ENCODE data around the gene SYNDIG1L. TPM values are rescaled to one million over a fixed set of nuclear protein-coding genes. Genes with fewer than 3 reads are reported as not detected.
A peak's percentile ranks its signal among the peaks of the same experiment; 100 is the strongest.
"Not testable (repeated sequence)": the region's sequence is repeated elsewhere in the genome, so short reads cannot be mapped to it uniquely, and the experiment has no call there.

The SYNDIG1L gene
- not detected in 2 replicates for total RNA-seq (2014; rRNA removed; shearing (Covaris generic))

DNA sequence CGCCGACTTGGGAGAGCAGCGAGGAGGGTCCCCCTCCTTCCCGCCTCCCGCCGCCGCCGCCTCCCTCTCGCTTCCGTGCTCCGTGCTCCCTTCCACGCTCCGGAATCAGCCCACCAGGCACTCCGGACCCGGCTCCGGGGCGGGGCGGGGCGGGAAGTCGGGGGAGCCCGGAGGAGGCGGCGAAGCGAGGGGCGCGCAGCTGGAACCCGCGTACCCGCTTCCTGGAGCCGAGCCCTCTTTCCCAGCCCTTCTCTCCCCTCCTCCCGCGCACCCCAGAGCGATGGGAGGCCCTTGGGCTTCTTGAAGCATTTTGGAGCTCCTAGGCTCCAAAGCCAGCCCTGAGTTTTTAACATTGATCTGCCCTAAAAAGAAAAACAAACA lies at the start of gene SYNDIG1L:
SYNDIG1L (minus strand) TSS at position 9 of the 381 bp plus-strand sequence. CDS start 16,466 bp downstream, outside the sequence.
- H3K27ac ChIP-seq, result no peak within 1 kb of the TSS
- H3K9me3 ChIP-seq (replicated peaks), result no peaks in the 10 kb centered on the region
- H3K36me3 ChIP-seq, result no peaks in the 10 kb centered on the region
- peaks cover 6% of the 10 kb centered on the region; the same call in 1 of the 2 replicates for H3K27me3 ChIP-seq
- DNase-seq, result no peak
- H3K4me3 ChIP-seq, result no peak within 1 kb of the TSS
- no peaks in the 10 kb centered on the region for H3K4me1 ChIP-seq

DNA sequence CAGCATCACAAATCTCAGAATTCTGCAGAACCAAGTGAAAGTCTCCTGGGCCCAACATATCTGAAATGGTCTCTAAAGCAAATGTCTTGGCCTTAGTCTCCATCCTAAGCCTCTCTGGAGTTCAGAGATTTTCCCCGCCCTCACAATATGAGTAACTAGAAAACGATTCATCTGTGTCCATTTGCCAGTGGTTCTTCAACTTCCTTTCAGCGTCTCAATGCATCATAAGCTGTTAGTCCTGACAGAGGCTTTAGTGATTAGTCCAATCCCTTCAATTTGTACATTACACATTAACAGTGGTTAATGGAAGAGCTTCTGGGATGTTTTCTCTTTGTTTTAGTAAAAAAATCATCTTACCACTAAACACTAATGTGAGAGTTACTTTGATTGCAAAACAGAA lies 49.7 kb upstream of the SYNDIG1L start:
- no peak overlapping the region for H3K4me3 ChIP-seq
- H3K27me3 ChIP-seq, result no peaks in the 10 kb centered on the region
- no peak overlapping the region for H3K27ac ChIP-seq
- H3K9me3 ChIP-seq (replicated peaks), result no peaks in the 10 kb centered on the region
- H3K36me3 ChIP-seq, result no peaks in the 10 kb centered on the region
- no peaks in the 10 kb centered on the region for H3K4me1 ChIP-seq
- DNase-seq, result no peak

DNA sequence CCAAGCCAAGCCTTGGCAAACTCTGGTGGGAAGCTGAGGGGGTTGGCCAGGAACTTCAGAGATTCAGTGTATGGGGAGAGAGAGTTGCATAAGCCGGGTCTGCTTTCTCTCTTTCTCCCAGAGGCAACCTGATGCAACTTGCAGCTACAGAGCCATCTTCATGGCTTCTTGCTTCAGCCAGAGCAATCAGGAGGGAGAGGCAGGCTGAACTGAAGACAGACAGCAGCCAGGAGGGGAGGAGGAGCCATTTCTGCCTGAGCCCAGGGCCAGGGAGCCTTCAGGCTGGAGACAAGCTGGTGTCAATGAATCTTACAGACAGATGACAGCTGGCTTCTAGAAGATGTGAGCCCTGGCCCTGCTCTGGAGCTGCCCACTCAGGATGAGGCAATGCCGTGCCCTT lies 48.4 kb upstream of the SYNDIG1L start:
- peak in 1 of 2 experiments; percentile 13 for DNase-seq
- Histone ChIP-seq H3K27me3 (no peaks in the 10 kb centered on the region), H3K4me1 (no peaks in the 10 kb centered on the region), H3K27ac (no peak overlapping the region), H3K4me3 (no peak overlapping the region), H3K9me3 (replicated peaks) (no peaks in the 10 kb centered on the region), H3K36me3 (no peaks in the 10 kb centered on the region)

DNA sequence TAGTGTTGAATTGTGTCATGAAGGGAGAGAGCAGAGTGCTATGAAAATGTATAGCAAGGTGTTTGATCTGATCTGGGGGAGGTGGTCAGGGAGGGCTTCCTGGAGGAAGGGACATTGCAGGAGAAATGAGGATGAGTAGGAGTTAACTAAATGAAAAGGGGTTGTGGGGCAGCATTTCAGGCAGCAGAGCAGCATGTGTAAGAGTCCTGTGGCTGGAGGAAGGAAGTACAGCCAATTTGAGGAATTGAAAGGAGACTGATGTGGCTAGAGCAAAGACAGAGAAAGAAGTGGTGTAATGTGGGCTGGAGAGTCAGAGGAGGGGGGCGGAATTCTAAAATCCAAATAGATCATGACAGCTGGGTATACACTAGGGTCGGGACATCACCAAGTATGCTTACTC lies 46.6 kb upstream of the SYNDIG1L start:
- DNase-seq, result no peak
- no peaks in the 10 kb centered on the region for H3K4me1 ChIP-seq
- H3K9me3 ChIP-seq (replicated peaks), result no peaks in the 10 kb centered on the region
- H3K4me3 ChIP-seq, result no peak overlapping the region
- H3K27ac ChIP-seq, result no peak overlapping the region
- H3K36me3 ChIP-seq, result no peaks in the 10 kb centered on the region
- H3K27me3 ChIP-seq, result no peaks in the 10 kb centered on the region

DNA sequence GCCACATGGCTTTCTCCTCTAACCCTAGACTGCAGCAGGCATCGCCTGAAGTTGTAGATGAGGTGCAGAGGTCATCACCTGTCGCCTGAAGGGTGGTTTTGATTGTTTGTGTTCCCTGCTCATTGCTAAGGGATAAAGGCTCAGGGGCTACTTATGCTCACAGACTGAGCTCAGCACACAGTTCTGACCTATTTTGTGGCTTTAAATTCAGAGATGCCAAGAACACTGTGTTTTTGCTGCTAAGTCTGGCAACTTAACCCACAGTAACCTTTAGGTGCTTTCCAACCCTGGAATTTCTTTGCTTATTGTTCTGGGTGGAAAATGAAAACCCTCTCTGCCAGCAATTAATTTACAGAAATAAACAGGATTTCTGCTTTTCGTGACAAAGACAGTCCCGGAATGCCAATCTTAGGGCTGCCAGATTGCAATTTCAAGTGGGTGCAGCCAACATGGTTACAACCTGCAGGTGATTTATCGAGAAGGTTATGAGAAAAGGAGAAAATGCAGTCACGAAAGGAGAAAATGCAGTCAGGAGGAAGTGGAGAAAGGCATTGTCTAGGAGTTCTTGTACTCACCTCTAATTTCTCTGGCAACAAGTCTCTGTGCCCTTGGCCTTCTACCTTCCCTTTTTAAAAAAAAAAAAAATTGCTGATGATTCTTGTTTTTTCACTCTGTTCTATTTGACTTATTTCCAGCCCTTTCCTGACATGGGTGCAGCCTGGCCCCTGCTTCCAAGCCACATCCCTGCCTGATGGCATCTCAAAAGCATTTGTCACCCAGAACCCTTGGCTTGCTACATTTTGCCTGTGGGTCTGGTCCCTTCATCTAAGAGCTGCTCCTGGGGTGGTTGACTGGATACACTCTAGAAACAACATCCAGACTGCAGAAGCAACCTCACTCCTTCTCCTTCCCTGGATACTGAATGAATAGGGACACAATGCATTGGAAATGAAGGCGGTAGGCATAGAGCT lies 43.8 kb upstream of the SYNDIG1L start:
- H3K36me3 ChIP-seq, result no peaks in the 10 kb centered on the region
- H3K4me3 ChIP-seq, result no peak overlapping the region
- no peak for DNase-seq
- H3K4me1 ChIP-seq, result no peaks in the 10 kb centered on the region
- H3K27ac ChIP-seq, result no peak overlapping the region
- H3K9me3 ChIP-seq (replicated peaks), result no peaks in the 10 kb centered on the region
- H3K27me3 ChIP-seq, result no peaks in the 10 kb centered on the region

DNA sequence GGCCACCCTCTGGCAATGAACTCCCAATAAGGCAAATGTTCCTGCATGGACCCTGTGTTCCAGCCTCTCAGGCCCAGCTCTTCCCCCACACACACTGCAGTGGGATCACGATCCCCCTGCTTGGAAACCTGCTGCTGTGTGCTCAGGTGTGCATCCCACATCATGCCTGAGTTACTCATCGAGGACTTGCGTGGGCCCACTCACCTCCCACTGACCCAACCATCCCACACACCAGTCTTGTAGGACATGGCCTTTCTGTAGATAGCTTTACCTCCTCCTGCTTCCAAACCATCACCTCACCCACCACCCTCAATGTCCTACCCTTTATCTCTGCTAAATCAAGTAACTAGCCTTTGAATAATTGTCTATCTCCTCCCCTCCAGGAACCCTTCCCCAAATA lies 42.5 kb upstream of the SYNDIG1L start:
- Histone ChIP-seq H3K36me3 (no peaks in the 10 kb centered on the region), H3K27me3 (no peaks in the 10 kb centered on the region), H3K9me3 (replicated peaks) (no peaks in the 10 kb centered on the region), H3K27ac (no peak overlapping the region), H3K4me3 (no peak overlapping the region), H3K4me1 (no peaks in the 10 kb centered on the region)
- DNase-seq, result no peak

DNA sequence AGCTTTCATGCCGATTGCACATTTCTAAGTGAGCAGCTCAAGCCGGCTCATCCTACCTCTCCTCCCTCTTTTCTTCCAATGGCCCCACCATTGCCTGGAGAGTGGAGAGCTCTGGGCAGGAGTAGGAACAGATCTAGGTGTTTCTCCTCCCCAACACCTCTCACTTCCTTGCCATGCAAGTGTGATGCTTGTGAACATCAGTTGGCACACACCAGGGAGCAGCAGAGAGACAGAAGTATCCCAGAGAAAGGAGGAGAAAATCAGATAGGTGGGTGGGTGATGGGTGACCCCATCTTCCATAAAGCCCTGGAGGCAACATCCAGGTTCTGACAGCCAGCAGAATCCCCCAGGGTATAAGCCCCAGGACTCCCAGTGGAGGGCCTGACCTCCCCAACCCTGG lies 39.3 kb upstream of the SYNDIG1L start:
- DNase-seq, result no peak
- Histone ChIP-seq H3K4me1 (no peaks in the 10 kb centered on the region; the same call in 1 of the 2 replicates), H3K9me3 (replicated peaks) (no peaks in the 10 kb centered on the region), H3K4me3 (no peak overlapping the region), H3K27ac (no peak overlapping the region), H3K36me3 (no peaks in the 10 kb centered on the region), H3K27me3 (no peaks in the 10 kb centered on the region)

DNA sequence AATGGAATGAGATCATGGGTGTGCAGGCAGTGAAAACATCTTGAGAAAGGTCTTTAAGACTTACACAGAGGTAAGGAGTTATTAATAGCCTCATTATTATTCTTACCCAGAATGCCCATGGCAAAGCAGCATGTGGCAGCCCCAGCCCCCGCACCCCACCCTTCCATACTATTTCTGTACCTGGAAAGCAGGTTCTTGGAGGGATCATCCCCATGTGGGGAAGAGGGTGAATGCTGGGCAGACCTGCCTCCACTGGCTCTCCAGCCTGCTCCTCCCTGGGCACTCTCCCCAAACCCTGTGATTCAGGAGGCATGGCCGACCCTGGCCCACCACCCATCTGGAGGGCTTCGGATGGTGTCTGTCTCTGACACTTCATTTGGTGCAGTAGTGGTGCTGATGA lies 38.8 kb upstream of the SYNDIG1L start:
- DNase-seq, result no peak
- no peak overlapping the region for H3K4me3 ChIP-seq
- no peaks in the 10 kb centered on the region for H3K27me3 ChIP-seq
- H3K27ac ChIP-seq, result no peak overlapping the region
- H3K9me3 ChIP-seq (replicated peaks), result no peaks in the 10 kb centered on the region
- peaks cover 5% of the 10 kb centered on the region for H3K4me1 ChIP-seq
- H3K36me3 ChIP-seq, result no peaks in the 10 kb centered on the region

DNA sequence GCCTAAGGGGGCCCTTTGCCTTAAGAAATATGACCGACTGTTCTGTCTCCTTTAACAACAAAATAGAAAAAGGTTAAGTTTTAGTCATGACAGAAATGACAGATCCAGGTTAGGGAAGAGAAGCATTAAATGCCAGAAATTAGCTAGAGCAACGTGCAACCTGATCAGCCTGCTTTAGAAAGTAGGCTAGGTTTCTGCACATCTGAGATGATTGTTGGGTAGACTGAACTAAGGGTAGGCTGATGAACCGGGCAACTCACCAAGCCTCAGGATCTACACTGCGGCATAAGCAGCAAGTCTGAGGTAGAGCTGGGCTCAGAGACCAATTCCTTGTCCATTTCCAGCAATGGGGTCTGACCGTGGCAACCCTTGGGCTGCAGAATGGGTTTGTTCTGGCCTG lies 37.7 kb upstream of the SYNDIG1L start:
- peaks cover 5% of the 10 kb centered on the region for H3K4me1 ChIP-seq
- H3K9me3 ChIP-seq (replicated peaks), result no peaks in the 10 kb centered on the region
- no peak overlapping the region for H3K4me3 ChIP-seq
- H3K36me3 ChIP-seq, result no peaks in the 10 kb centered on the region
- no peak overlapping the region for H3K27ac ChIP-seq
- DNase-seq, result no peak
- H3K27me3 ChIP-seq, result no peaks in the 10 kb centered on the region

DNA sequence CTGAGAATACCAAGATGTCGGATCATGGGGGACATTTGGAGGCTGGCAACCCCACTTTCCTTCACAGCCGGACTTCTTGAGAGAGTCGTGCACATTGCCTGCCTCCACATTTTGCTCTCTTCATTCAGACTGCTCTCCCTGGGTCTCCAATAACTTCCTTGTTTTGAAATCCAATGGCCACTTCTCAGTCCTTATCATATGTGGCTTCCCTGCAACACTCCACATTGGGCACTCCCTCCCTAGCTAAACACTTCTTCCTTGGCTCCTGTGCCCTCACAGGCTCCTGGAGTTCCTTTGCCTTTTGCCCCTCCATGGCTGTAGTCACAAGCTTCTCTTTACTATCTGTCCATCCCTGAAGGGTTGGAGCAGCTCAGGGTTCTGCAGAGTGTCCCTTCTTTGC lies 37.0 kb upstream of the SYNDIG1L start:
- no peak for DNase-seq
- H3K36me3 ChIP-seq, result no peaks in the 10 kb centered on the region
- peaks cover 5% of the 10 kb centered on the region for H3K4me1 ChIP-seq
- H3K27me3 ChIP-seq, result no peaks in the 10 kb centered on the region
- H3K9me3 ChIP-seq (replicated peaks), result no peaks in the 10 kb centered on the region
- no peak overlapping the region for H3K27ac ChIP-seq
- H3K4me3 ChIP-seq, result no peak overlapping the region

DNA sequence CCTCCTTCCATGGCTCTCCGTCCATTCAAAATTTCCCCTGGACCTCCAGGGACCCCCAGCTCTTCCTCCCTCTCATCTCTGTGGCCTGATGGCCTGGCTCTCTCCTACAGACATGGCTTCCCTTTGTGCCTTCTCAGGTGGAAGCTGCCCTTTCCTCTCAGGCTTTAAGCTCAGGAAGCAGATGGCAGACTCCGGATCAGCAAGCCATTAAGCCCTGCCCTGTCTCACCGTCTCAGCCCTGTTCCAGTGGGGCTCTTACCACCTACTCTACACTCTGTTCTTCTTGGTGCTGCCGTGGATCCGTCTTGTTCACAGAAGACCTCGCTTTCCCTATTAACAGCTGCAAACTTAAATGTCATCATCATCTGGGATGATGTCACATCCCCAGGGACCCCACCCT lies 34.0 kb upstream of the SYNDIG1L start:
- peak in 1 of 2 experiments; percentile 9 for DNase-seq

DNA sequence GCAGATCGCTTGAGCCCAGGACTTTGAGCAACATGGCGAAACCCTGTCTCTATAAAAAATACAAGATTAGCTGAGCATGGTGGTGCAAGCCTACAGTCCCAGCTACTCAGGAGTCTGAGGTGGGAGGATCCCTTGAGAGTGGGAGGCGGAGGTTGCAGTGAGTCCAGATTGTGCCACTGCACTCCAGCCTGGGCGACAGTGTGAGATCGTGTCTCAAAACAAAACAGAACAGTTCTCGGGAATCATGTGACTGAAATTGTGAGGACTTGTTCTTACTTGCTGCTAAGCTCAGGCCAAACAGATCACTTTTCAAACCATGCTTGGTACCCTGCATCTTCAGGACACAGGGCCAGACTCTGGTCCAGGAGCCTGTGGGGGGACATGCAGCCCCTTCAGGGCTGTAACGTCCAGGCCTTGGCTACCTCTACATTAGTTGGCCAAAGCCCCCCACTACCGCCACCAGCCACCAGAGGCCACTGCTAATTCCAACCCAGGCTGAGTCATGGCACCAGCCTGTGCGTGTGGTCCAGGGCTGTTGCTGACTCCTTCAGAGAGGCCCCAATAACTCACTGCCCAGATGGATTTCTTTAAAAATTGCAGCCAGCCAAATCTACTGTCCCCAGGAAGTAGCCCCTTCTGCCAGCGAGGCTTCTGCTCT lies 33.4 kb upstream of the SYNDIG1L start:
- no peak overlapping the region for H3K4me3 ChIP-seq
- H3K4me1 ChIP-seq, result peaks cover 9% of the 10 kb centered on the region
- H3K9me3 ChIP-seq (replicated peaks), result no peaks in the 10 kb centered on the region
- H3K36me3 ChIP-seq, result no peaks in the 10 kb centered on the region
- H3K27ac ChIP-seq, result no peak overlapping the region
- peak; percentile 63 to 71 for DNase-seq
- no peaks in the 10 kb centered on the region for H3K27me3 ChIP-seq

More for the DNA sequence above, 34.0 kb upstream of the SYNDIG1L start:
- H3K27ac ChIP-seq, result no peak overlapping the region
- no peaks in the 10 kb centered on the region for H3K27me3 ChIP-seq
- H3K4me1 ChIP-seq, result peaks cover 6% of the 10 kb centered on the region
- no peaks in the 10 kb centered on the region for H3K9me3 ChIP-seq (replicated peaks)
- H3K4me3 ChIP-seq, result no peak overlapping the region
- no peaks in the 10 kb centered on the region for H3K36me3 ChIP-seq

DNA sequence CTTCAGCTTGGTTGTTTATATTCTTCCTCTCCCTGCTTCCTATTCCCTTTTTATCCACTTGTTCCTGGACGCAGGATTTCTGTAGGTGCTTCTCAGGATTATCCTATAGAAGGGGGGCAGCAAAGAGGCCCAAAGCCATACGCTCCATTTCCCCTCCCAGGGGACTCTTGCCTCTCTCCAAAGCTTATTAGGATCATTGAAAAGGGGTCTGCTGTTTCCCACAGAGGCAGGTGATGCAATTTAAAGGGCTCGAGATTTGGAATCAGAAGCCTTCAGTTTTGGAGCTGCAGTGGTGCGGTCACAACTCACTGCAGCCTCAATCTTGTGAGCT lies 31.5 kb upstream of the SYNDIG1L start:
- no peaks in the 10 kb centered on the region; the same call in 1 of the 2 replicates for H3K9me3 ChIP-seq (replicated peaks)
- no peak for DNase-seq
- H3K4me1 ChIP-seq, result peaks cover 9% of the 10 kb centered on the region
- no peaks in the 10 kb centered on the region for H3K27me3 ChIP-seq
- no peak overlapping the region for H3K27ac ChIP-seq
- no peak overlapping the region for H3K4me3 ChIP-seq
- H3K36me3 ChIP-seq, result no peaks in the 10 kb centered on the region

DNA sequence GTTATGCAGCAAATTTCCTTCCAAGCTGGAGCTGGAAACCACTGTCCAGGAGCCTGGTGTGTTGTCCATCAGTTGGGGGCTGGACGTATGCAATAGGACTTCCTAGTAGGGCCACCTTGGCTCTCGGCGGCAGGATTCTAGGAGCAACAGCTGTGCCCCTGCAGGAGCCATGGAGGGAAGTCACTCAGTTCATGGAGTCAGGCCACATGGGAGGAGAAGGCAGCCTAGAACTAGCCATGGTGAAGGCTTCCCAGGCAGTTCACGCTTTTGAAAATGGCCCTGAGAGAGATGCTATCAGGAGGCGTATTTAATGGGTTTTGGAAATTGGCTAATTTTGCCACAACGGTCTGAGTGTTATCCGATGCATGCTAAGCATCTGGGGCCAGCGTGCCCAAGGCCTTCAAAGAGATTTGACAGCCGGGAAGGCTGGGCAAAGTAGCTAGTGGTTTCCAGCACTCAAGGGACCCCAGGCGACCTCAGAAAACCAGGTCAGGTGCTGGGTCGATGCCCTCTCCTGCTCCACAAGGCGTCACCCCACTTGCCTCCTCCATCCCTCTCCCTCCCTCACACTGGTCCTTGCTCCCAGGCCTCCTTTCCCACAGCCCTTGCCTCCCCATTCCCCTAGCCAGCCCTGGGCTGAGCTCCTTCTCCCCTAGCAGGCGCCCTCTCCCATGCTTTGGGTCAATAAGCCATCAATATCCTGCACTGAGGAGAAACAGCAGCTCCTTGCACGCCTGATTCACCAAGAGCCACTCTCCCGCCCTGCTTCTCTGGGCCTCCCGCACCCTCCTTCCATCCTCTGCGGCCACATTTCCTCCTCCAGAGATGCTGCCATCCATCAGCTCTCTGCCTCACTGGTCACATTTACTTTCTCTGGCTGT lies 30.9 kb upstream of the SYNDIG1L start:
- H3K36me3 ChIP-seq, result no peaks in the 10 kb centered on the region
- no peak overlapping the region for H3K27ac ChIP-seq
- peaks cover 9% of the 10 kb centered on the region for H3K4me1 ChIP-seq
- H3K9me3 ChIP-seq (replicated peaks), result no peaks in the 10 kb centered on the region; the same call in 1 of the 2 replicates
- H3K4me3 ChIP-seq, result no peak overlapping the region
- H3K27me3 ChIP-seq, result no peaks in the 10 kb centered on the region
- DNase-seq, result peak; percentile 19 to 33

DNA sequence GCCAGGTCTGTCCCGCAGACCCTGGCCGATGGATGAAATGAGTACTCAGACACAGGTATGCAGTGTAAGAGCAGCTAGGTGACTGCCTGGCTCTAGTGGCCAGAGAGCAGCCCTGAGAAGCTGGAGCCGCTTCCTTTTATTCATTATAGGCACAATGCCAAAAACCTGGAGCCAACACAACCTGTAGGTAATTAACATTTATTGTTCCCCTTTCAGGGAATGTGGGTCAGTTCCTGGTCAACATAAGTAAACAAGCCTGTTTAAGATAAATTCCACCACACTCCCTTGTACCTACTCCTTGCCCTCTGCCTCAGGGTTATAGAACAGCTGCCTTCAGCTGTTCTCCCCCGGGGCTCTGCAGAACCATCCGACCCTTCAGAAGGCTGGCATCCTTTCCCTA lies 28.4 kb upstream of the SYNDIG1L start:
- not testable (repeated sequence) for H3K4me1 ChIP-seq

More for the DNA sequence above, 28.4 kb upstream of the SYNDIG1L start:
- H3K4me3 ChIP-seq; H3K9me3 ChIP-seq (replicated peaks); H3K36me3 ChIP-seq; H3K27me3 ChIP-seq; H3K27ac ChIP-seq: not testable (repeated sequence)
- DNase-seq, result peak; percentile 39 to 62
